Breast epithelium (tissue), 4 donors: Measurements from ENCODE around the gene IMMP2L. TPM values are rescaled to one million over a fixed set of nuclear protein-coding genes. Genes with fewer than 3 reads are reported as not detected.

Source experiments
- DNase-seq, 2 donors: peaks; one replicate each; pipeline ENCODE4 v3.0.0-alpha.2; 2019; ENCODE audit warnings: low spot score in 2 of 2
- H3K27ac ChIP-seq, 2 donors: fragments of 200-600 bp; sonication (generic) in 1 of 2; one replicate each; pipeline ENCODE4 v1.5.1; 2016 to 2019; ENCODE audit warnings: mild to moderate bottlenecking in 1 of 2
- H3K27me3 ChIP-seq, 2 donors: fragments of 200-600 bp; sonication (generic) in 1 of 2; one replicate each; pipeline versions ENCODE4 v1.5.1 to v1.6.0; 2017 to 2019; ENCODE audit warnings: control low read depth in 1 of 2, mild to moderate bottlenecking in 1 of 2
- H3K36me3 ChIP-seq: fragments of 200-600 bp; one replicate; pipeline ENCODE4 v1.5.1; 2019
- H3K4me1 ChIP-seq, 2 donors: fragments of 200-600 bp; sonication (generic); one replicate each; pipeline ENCODE4 v1.5.1; 2016 to 2019; ENCODE audit warnings: control low read depth in 1 of 2
- H3K4me3 ChIP-seq, 3 donors: fragments of 200-600 bp; sonication (generic); 1 replicate in 2 of 3; 2 replicates in 1 of 3; pipeline ENCODE4 v1.5.1; 2016 to 2019; ENCODE audit warnings: mild to moderate bottlenecking in 3 of 3, moderate library complexity in 2 of 3
- H3K9me3 ChIP-seq, 2 donors: fragments of 200-600 bp; sonication (generic) in 1 of 2; one replicate each; pipeline ENCODE4 v1.5.1; 2016 to 2019; ENCODE audit warnings: control low read depth in 1 of 2
- CTCF ChIP-seq, 3 donors: fragments of 450-650 bp; IDR thresholded peaks; one replicate each; pipeline ENCODE4 v1.5.1; 2016 to 2017; ENCODE audit warnings: antibody characterized with exemption in 3 of 3, mild to moderate bottlenecking in 3 of 3, moderate library complexity in 3 of 3
- POLR2A ChIP-seq: fragments of 450-650 bp; IDR thresholded peaks from one replicate; pipeline ENCODE4 v1.6.1; 2016; ENCODE audit warnings: antibody characterized with exemption, mild to moderate bottlenecking, moderate library complexity
- POLR2AphosphoS5 ChIP-seq, 3 donors: sonication (generic); formaldehyde crosslinking; IDR thresholded peaks; one replicate each; pipeline ENCODE4 v1.6.1; 2017; ENCODE audit warnings: antibody characterized with exemption in 3 of 3
- intact Hi-C: fragments of 100-400 bp; cut with DNase I; formaldehyde crosslinking; loops from one replicate; pipeline ENCODE4 v1.15.1; 2023; ENCODE audit warnings: low total_unique reads
- total RNA-seq, 3 donors: library from RNA; depleted of rRNA; stranded (reverse); fragments of >200 nt; gene quantifications; one replicate each; pipeline ENCODE4 v1.1.0, GENCODE V29; 2016

The IMMP2L gene
- total RNA-seq, 3 donors from 2014 or later = 19.8 to 39.7 (median 30.8) TPM

- H3K4me3 ChIP-seq = no peak overlapping the region
- DNase-seq = no peak
- intact Hi-C loops = no loop called here
These were observed 794.7 kb downstream of the IMMP2L start for GRCh38 chr7:110767550-110768110.

GRCh38 chr7:110766864-110767263, 795.4 kb downstream of the IMMP2L start:
- Histone ChIP-seq H3K4me3 (no peak overlapping the region), H3K36me3 (no peaks in the 10 kb centered on the region), H3K27ac (no peak overlapping the region), H3K9me3 (no peaks in the 10 kb centered on the region), H3K27me3 (no peaks in the 10 kb centered on the region), H3K4me1 (no peaks in the 10 kb centered on the region)
- intact Hi-C loops = no loop called here
- DNase-seq = no peak
- TF ChIP-seq CTCF (IDR thresholded peaks at IDR 0.05) = no peak
- no peak for TF ChIP-seq POLR2A
- TF ChIP-seq POLR2AphosphoS5 (IDR thresholded peaks at IDR 0.05) = no peak

More at GRCh38 chr7:110767550-110768110, 794.7 kb downstream of the IMMP2L start:
- no peak for TF ChIP-seq POLR2A
- no peak for TF ChIP-seq POLR2AphosphoS5 (IDR thresholded peaks at IDR 0.05)
- no peak for TF ChIP-seq CTCF (IDR thresholded peaks at IDR 0.05)
- H3K36me3 ChIP-seq = no peaks in the 10 kb centered on the region
- H3K9me3 ChIP-seq = no peaks in the 10 kb centered on the region
- H3K4me1 ChIP-seq = no peaks in the 10 kb centered on the region
- H3K27me3 ChIP-seq = no peaks in the 10 kb centered on the region
- no peak overlapping the region for H3K27ac ChIP-seq

GRCh38 chr7:110764852-110765251, 797.4 kb downstream of the IMMP2L start:
- Histone ChIP-seq H3K4me3 (no peak overlapping the region), H3K36me3 (no peaks in the 10 kb centered on the region), H3K4me1 (no peaks in the 10 kb centered on the region), H3K27me3 (no peaks in the 10 kb centered on the region), H3K27ac (no peak overlapping the region), H3K9me3 (no peaks in the 10 kb centered on the region)
- TF ChIP-seq POLR2A = no peak
- TF ChIP-seq CTCF (IDR thresholded peaks at IDR 0.05) = no peak
- TF ChIP-seq POLR2AphosphoS5 (IDR thresholded peaks at IDR 0.05) = no peak
- DNase-seq = no peak
- intact Hi-C loops = no loop called here

GRCh38 chr7:110762546-110763225, 799.6 kb downstream of the IMMP2L start:
- no peak for TF ChIP-seq POLR2AphosphoS5 (IDR thresholded peaks at IDR 0.05)
- TF ChIP-seq CTCF (IDR thresholded peaks at IDR 0.05) = no peak
- TF ChIP-seq POLR2A = no peak
- DNase-seq = no peak
- no peaks in the 10 kb centered on the region for H3K4me1 ChIP-seq
- H3K27me3 ChIP-seq = no peaks in the 10 kb centered on the region
- no peak overlapping the region for H3K4me3 ChIP-seq
- H3K36me3 ChIP-seq = no peaks in the 10 kb centered on the region
- no peaks in the 10 kb centered on the region for H3K9me3 ChIP-seq
- H3K27ac ChIP-seq = no peak overlapping the region
- intact Hi-C loops = no loop called here

- Histone ChIP-seq H3K4me1 (no peaks in the 10 kb centered on the region), H3K27ac (no peak overlapping the region), H3K36me3 (no peaks in the 10 kb centered on the region), H3K4me3 (no peak overlapping the region), H3K27me3 (no peaks in the 10 kb centered on the region), H3K9me3 (no peaks in the 10 kb centered on the region)
- DNase-seq = no peak
- TF ChIP-seq POLR2AphosphoS5 (IDR thresholded peaks at IDR 0.05) (no peak), CTCF (IDR thresholded peaks at IDR 0.05) (no peak), POLR2A (no peak)
- intact Hi-C loops = no loop called here
These were observed 802.0 kb downstream of the IMMP2L start for GRCh38 chr7:110760341-110760740.
